ENCODE data around the gene GRB10.

GRB10 gene

GRCh38 chr7:50729962-50730361 lies 52.7 kb downstream of the GRB10 start:
- Histone ChIP-seq H3K27me3 (ENCODE audit: control insufficient read depth, insufficient read depth, low read length) (no peaks in the 10 kb centered on the region), H3K36me3 (ENCODE audit: control insufficient read depth, insufficient read depth, low read length) (0 out of 2 replicates have a peak, but pooled peaks cover 8% of the 10 kb centered on the region), H3K4me3 (ENCODE audit: low read depth, low read length) (no peak overlapping the region), H3K27ac (ENCODE audit: low read depth, low read length) (no peak overlapping the region), H3K9ac (ENCODE audit: low read length) (no peak overlapping the region), H3K9me3 (ENCODE audit: control insufficient read depth, insufficient read depth, low read depth, low read length) (no peaks in the 10 kb centered on the region), H3K4me1 (ENCODE audit: control insufficient read depth, insufficient read depth, low read length) (peaks cover 7% of the 10 kb centered on the region; the same call in 1 of the 2 replicates)

- H3K4me1 ChIP-seq (ENCODE audit: control insufficient read depth, insufficient read depth, low read length), result peaks cover 12% of the 10 kb centered on the region; the same call in 1 of the 2 replicates
- no peak overlapping the region for H3K9ac ChIP-seq (ENCODE audit: low read length)
Measured at GRCh38 chr7:50728184-50728583, 54.5 kb downstream of the GRB10 start.

GRCh38 chr7:50727711-50728110 lies 55.0 kb downstream of the GRB10 start:
- Histone ChIP-seq H3K27me3 (ENCODE audit: control insufficient read depth, insufficient read depth, low read length) (no peaks in the 10 kb centered on the region), H3K4me3 (ENCODE audit: low read depth, low read length) (no peak overlapping the region), H3K36me3 (ENCODE audit: control insufficient read depth, insufficient read depth, low read length) (0 out of 2 replicates have a peak, but pooled peaks cover 8% of the 10 kb centered on the region), H3K9ac (ENCODE audit: low read length) (no peak overlapping the region), H3K4me1 (ENCODE audit: control insufficient read depth, insufficient read depth, low read length) (peaks cover 12% of the 10 kb centered on the region; the same call in 1 of the 2 replicates), H3K27ac (ENCODE audit: low read depth, low read length) (no peak overlapping the region), H3K9me3 (ENCODE audit: control insufficient read depth, insufficient read depth, low read depth, low read length) (no peaks in the 10 kb centered on the region)

More at GRCh38 chr7:50728184-50728583, 54.5 kb downstream of the GRB10 start:
- H3K36me3 ChIP-seq (ENCODE audit: control insufficient read depth, insufficient read depth, low read length), result 0 out of 2 replicates have a peak, but pooled peaks cover 8% of the 10 kb centered on the region
- H3K4me3 ChIP-seq (ENCODE audit: low read depth, low read length), result no peak overlapping the region
- H3K9me3 ChIP-seq (ENCODE audit: control insufficient read depth, insufficient read depth, low read depth, low read length), result no peaks in the 10 kb centered on the region
- no peaks in the 10 kb centered on the region for H3K27me3 ChIP-seq (ENCODE audit: control insufficient read depth, insufficient read depth, low read length)
- H3K27ac ChIP-seq (ENCODE audit: low read depth, low read length), result no peak overlapping the region

- Histone ChIP-seq H3K27ac (ENCODE audit: low read depth, low read length) (no peak overlapping the region), H3K27me3 (ENCODE audit: control insufficient read depth, insufficient read depth, low read length) (no peaks in the 10 kb centered on the region), H3K4me3 (ENCODE audit: low read depth, low read length) (no peak overlapping the region), H3K4me1 (ENCODE audit: control insufficient read depth, insufficient read depth, low read length) (peaks cover 12% of the 10 kb centered on the region; the same call in 1 of the 2 replicates), H3K36me3 (ENCODE audit: control insufficient read depth, insufficient read depth, low read length) (0 out of 2 replicates have a peak, but pooled peaks cover 5% of the 10 kb centered on the region), H3K9me3 (ENCODE audit: control insufficient read depth, insufficient read depth, low read depth, low read length) (no peaks in the 10 kb centered on the region), H3K9ac (ENCODE audit: low read length) (no peak overlapping the region)
Measured at GRCh38 chr7:50727072-50727471, 55.6 kb downstream of the GRB10 start.

GRCh38 chr7:50725774-50726173 lies 56.9 kb downstream of the GRB10 start:
- H3K4me1 ChIP-seq (ENCODE audit: control insufficient read depth, insufficient read depth, low read length), result peaks cover 18% of the 10 kb centered on the region; the same call in 1 of the 2 replicates
- H3K27ac ChIP-seq (ENCODE audit: low read depth, low read length), result no peak overlapping the region
- H3K36me3 ChIP-seq (ENCODE audit: control insufficient read depth, insufficient read depth, low read length), result no peaks in the 10 kb centered on the region
- H3K9me3 ChIP-seq (ENCODE audit: control insufficient read depth, insufficient read depth, low read depth, low read length), result no peaks in the 10 kb centered on the region
- no peaks in the 10 kb centered on the region for H3K27me3 ChIP-seq (ENCODE audit: control insufficient read depth, insufficient read depth, low read length)
- no peak overlapping the region for H3K9ac ChIP-seq (ENCODE audit: low read length)
- no peak overlapping the region for H3K4me3 ChIP-seq (ENCODE audit: low read depth, low read length)

GRCh38 chr7:50724526-50725520 lies 57.9 kb downstream of the GRB10 start:
- no peaks in the 10 kb centered on the region for H3K36me3 ChIP-seq (ENCODE audit: control insufficient read depth, insufficient read depth, low read length)
- H3K9me3 ChIP-seq (ENCODE audit: control insufficient read depth, insufficient read depth, low read depth, low read length), result no peaks in the 10 kb centered on the region
- no peak overlapping the region for H3K4me3 ChIP-seq (ENCODE audit: low read depth, low read length)
- H3K27me3 ChIP-seq (ENCODE audit: control insufficient read depth, insufficient read depth, low read length), result no peaks in the 10 kb centered on the region
- no peak overlapping the region for H3K27ac ChIP-seq (ENCODE audit: low read depth, low read length)
- no peak overlapping the region for H3K9ac ChIP-seq (ENCODE audit: low read length)
- peaks cover 19% of the 10 kb centered on the region for H3K4me1 ChIP-seq (ENCODE audit: control insufficient read depth, insufficient read depth, low read length)

GRCh38 chr7:50723888-50724287 lies 58.8 kb downstream of the GRB10 start:
- no peak overlapping the region for H3K4me3 ChIP-seq (ENCODE audit: low read depth, low read length)
- H3K27me3 ChIP-seq (ENCODE audit: control insufficient read depth, insufficient read depth, low read length), result no peaks in the 10 kb centered on the region
- H3K36me3 ChIP-seq (ENCODE audit: control insufficient read depth, insufficient read depth, low read length), result no peaks in the 10 kb centered on the region
- peaks cover 20% of the 10 kb centered on the region for H3K4me1 ChIP-seq (ENCODE audit: control insufficient read depth, insufficient read depth, low read length)
- H3K27ac ChIP-seq (ENCODE audit: low read depth, low read length), result no peak overlapping the region
- no peak overlapping the region for H3K9ac ChIP-seq (ENCODE audit: low read length)
- no peaks in the 10 kb centered on the region for H3K9me3 ChIP-seq (ENCODE audit: control insufficient read depth, insufficient read depth, low read depth, low read length)

- Histone ChIP-seq H3K4me3 (ENCODE audit: low read depth, low read length) (no peak overlapping the region), H3K36me3 (ENCODE audit: control insufficient read depth, insufficient read depth, low read length) (no peaks in the 10 kb centered on the region), H3K27me3 (ENCODE audit: control insufficient read depth, insufficient read depth, low read length) (no peaks in the 10 kb centered on the region), H3K4me1 (ENCODE audit: control insufficient read depth, insufficient read depth, low read length) (peaks cover 20% of the 10 kb centered on the region), H3K9me3 (ENCODE audit: control insufficient read depth, insufficient read depth, low read depth, low read length) (no peaks in the 10 kb centered on the region), H3K27ac (ENCODE audit: low read depth, low read length) (no peak overlapping the region), H3K9ac (ENCODE audit: low read length) (no peak overlapping the region)
Measured at GRCh38 chr7:50723173-50723572, 59.5 kb downstream of the GRB10 start.

GRCh38 chr7:50721661-50722259 lies 60.9 kb downstream of the GRB10 start:
- Histone ChIP-seq H3K9me3 (ENCODE audit: control insufficient read depth, insufficient read depth, low read depth, low read length) (no peaks in the 10 kb centered on the region), H3K27me3 (ENCODE audit: control insufficient read depth, insufficient read depth, low read length) (no peaks in the 10 kb centered on the region), H3K4me3 (ENCODE audit: low read depth, low read length) (no peak overlapping the region), H3K27ac (ENCODE audit: low read depth, low read length) (no peak overlapping the region), H3K36me3 (ENCODE audit: control insufficient read depth, insufficient read depth, low read length) (no peaks in the 10 kb centered on the region), H3K9ac (ENCODE audit: low read length) (no peak overlapping the region), H3K4me1 (ENCODE audit: control insufficient read depth, insufficient read depth, low read length) (peaks cover 20% of the 10 kb centered on the region)

GRCh38 chr7:50721160-50721559 lies 61.5 kb downstream of the GRB10 start:
- no peak overlapping the region for H3K27ac ChIP-seq (ENCODE audit: low read depth, low read length)
- H3K27me3 ChIP-seq (ENCODE audit: control insufficient read depth, insufficient read depth, low read length), result no peaks in the 10 kb centered on the region
- no peak overlapping the region for H3K9ac ChIP-seq (ENCODE audit: low read length)
- H3K36me3 ChIP-seq (ENCODE audit: control insufficient read depth, insufficient read depth, low read length), result no peaks in the 10 kb centered on the region
- no peaks in the 10 kb centered on the region for H3K9me3 ChIP-seq (ENCODE audit: control insufficient read depth, insufficient read depth, low read depth, low read length)
- H3K4me1 ChIP-seq (ENCODE audit: control insufficient read depth, insufficient read depth, low read length), result peaks cover 20% of the 10 kb centered on the region
- no peak overlapping the region for H3K4me3 ChIP-seq (ENCODE audit: low read depth, low read length)

GRCh38 chr7:50720295-50720694 lies 62.4 kb downstream of the GRB10 start:
- Histone ChIP-seq H3K27ac (ENCODE audit: low read depth, low read length) (no peak overlapping the region), H3K36me3 (ENCODE audit: control insufficient read depth, insufficient read depth, low read length) (no peaks in the 10 kb centered on the region), H3K4me3 (ENCODE audit: low read depth, low read length) (no peak overlapping the region), H3K27me3 (ENCODE audit: control insufficient read depth, insufficient read depth, low read length) (no peaks in the 10 kb centered on the region), H3K4me1 (ENCODE audit: control insufficient read depth, insufficient read depth, low read length) (peaks cover 20% of the 10 kb centered on the region), H3K9ac (ENCODE audit: low read length) (no peak overlapping the region), H3K9me3 (ENCODE audit: control insufficient read depth, insufficient read depth, low read depth, low read length) (no peaks in the 10 kb centered on the region)
